ENCODE data around the gene CFAP97D2.
"Not testable (repeated sequence)": the region's sequence is repeated elsewhere in the genome, so short reads cannot be mapped to it uniquely, and the experiment has no call there.

The CFAP97D2 gene

GRCh38 chr13:114179087-114179658 lies at the start of gene CFAP97D2:
TSS of gene CFAP97D2 (plus strand) at chr13:114179257. CDS start at chr13:114179331, 74 bp downstream.
- no peak for DNase-seq

- no peak for DNase-seq
Observed at GRCh38 chr13:114129649-114130062, 49.4 kb upstream of the CFAP97D2 start.

GRCh38 chr13:114130131-114130836 lies 48.8 kb upstream of the CFAP97D2 start:
- no peak for DNase-seq

- no peak for DNase-seq
Observed at GRCh38 chr13:114130837-114131582, 48.0 kb upstream of the CFAP97D2 start.

GRCh38 chr13:114131583-114132418 lies 47.3 kb upstream of the CFAP97D2 start:
- no peak for DNase-seq

GRCh38 chr13:114132419-114133121 lies 46.5 kb upstream of the CFAP97D2 start, which contains the start of gene RASA3:
TSS of gene RASA3 (minus strand) at chr13:114132623. CDS start at chr13:114132489, 134 bp downstream.
- DNase-seq: no peak

GRCh38 chr13:114133126-114133525 lies 45.9 kb upstream of the CFAP97D2 start:
- DNase-seq: not testable (repeated sequence)

GRCh38 chr13:114133552-114133951 lies 45.5 kb upstream of the CFAP97D2 start:
- not testable (repeated sequence) for DNase-seq

GRCh38 chr13:114134111-114134943 lies 44.7 kb upstream of the CFAP97D2 start:
- DNase-seq: no peak

- no peak for DNase-seq
Observed at GRCh38 chr13:114134944-114135610, 44.0 kb upstream of the CFAP97D2 start.

- no peak for DNase-seq
Observed at GRCh38 chr13:114135731-114136171, 43.3 kb upstream of the CFAP97D2 start.

GRCh38 chr13:114136576-114136975 lies 42.5 kb upstream of the CFAP97D2 start:
- no peak for DNase-seq

- DNase-seq: no peak
Observed at GRCh38 chr13:114140131-114140905, 38.7 kb upstream of the CFAP97D2 start.

GRCh38 chr13:114140906-114141250 lies 38.2 kb upstream of the CFAP97D2 start:
- no peak for DNase-seq

- no peak for DNase-seq
Observed at GRCh38 chr13:114141261-114141996, 37.6 kb upstream of the CFAP97D2 start.

GRCh38 chr13:114142137-114142550 lies 36.9 kb upstream of the CFAP97D2 start:
- no peak for DNase-seq

GRCh38 chr13:114142640-114143490 lies 36.2 kb upstream of the CFAP97D2 start:
- DNase-seq: no peak
